ENCODE results near the gene CIAO1. TPM values are rescaled to one million over a fixed set of nuclear protein-coding genes. Genes with fewer than 3 reads are reported as not detected.
"Not testable (repeated sequence)": the region's sequence is repeated elsewhere in the genome, so short reads cannot be mapped to it uniquely, and the experiment has no call there.

CIAO1 gene
- total RNA-seq, 1 experiment from 2014 or later: 120 TPM

DNA sequence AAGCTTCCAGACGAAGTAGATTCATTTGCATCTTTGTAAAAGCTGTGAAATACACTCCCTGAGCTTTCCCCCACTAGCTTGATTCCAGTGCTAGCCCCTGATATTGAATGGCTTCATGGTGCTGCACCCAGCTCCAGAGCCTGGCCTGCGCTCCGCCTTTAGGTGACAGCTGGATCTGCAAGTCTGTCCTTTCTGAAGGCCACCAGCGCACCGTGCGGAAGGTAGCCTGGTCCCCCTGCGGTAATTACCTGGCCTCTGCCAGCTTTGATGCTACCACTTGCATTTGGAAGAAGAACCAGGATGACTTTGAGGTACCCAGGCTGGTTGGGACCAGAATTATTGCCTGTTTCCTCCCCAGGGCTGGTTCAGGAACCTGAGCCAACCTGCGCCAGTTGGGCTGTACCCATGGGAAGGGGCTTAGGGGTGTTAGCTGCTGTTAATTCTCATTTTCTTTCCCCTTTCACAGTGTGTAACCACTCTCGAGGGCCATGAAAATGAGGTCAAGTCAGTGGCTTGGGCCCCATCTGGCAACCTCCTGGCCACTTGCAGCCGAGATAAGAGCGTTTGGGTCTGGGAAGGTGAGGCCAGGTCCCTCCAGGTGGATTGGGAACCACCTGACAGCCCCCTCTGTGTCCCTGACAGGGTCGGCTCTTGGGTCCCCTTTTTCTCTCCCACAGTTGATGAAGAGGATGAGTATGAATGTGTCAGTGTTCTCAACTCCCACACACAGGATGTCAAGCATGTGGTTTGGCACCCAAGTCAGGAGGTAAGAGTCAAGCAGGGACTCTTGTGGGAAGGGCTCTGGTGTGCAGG lies 1.3 kb downstream of the CIAO1 start:
- DNase-seq (ENCODE audit: low spot score): no peak

GRCh38 chr2:96271995-96272394 lies 6.0 kb downstream of the CIAO1 start:
- no peak for DNase-seq (ENCODE audit: low spot score)
- in situ Hi-C loops (cut with HindIII; ENCODE audit: low sequenced_read_pairs): no loop called here

More for the DNA sequence above, 1.3 kb downstream of the CIAO1 start:
- in situ Hi-C loops (cut with HindIII; ENCODE audit: low sequenced_read_pairs): no loop called here

- DNase-seq (ENCODE audit: low spot score): no peak
- in situ Hi-C loops (cut with HindIII; ENCODE audit: low sequenced_read_pairs): no loop called here
Observed at GRCh38 chr2:96273763-96274162, 7.7 kb downstream of the CIAO1 start.

DNA sequence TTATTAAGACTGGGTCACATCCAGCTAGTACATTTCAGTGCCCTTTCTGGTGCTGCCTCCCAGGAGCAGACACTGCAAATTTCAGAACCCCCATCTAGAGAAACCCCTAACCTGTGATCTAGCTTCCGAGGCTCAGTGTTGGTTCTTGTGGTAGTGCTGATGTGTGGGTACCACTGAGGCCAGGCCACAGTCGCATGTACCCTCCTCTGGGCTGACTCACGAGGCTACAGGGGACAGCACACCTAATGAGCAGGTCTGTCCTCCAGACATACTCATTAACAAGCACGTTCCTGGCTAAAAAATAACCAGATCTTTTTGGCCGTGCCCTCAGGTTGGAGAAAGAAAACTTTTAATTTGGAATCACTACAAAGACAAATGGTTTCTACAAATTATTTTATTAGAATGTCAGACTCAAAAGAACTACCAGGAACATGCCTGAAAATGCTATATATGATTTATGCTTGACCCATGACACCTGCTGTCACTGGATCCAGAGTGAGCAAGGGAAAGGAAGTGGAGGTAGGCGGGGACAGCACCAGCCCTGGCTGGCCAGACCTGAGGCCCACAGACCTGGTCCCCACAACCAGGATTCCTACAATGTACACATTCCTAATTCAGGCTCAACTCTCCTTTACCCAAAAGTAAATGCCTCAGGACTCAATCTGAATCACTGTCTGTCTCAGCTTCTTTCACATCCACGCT lies 8.5 kb downstream of the CIAO1 start:
- DNase-seq (ENCODE audit: low spot score): no peak
- in situ Hi-C loops (cut with HindIII; ENCODE audit: low sequenced_read_pairs): no loop called here

GRCh38 chr2:96276787-96277499 lies 10.9 kb downstream of the CIAO1 start:
- DNase-seq (ENCODE audit: low spot score): no peak
- in situ Hi-C loops (cut with HindIII; ENCODE audit: low sequenced_read_pairs): no loop called here

GRCh38 chr2:96287273-96287856 lies 21.3 kb downstream of the CIAO1 start:
- in situ Hi-C loops (cut with HindIII; ENCODE audit: low sequenced_read_pairs): no loop called here
- DNase-seq (ENCODE audit: low spot score): no peak

GRCh38 chr2:96291751-96292150 lies 25.7 kb downstream of the CIAO1 start:
- in situ Hi-C loops (cut with HindIII; ENCODE audit: low sequenced_read_pairs): no loop called here
- no peak for DNase-seq (ENCODE audit: low spot score)

- in situ Hi-C loops (cut with HindIII; ENCODE audit: low sequenced_read_pairs): not testable (repeated sequence)
Observed at GRCh38 chr2:96294271-96294670, 28.2 kb downstream of the CIAO1 start.

DNA sequence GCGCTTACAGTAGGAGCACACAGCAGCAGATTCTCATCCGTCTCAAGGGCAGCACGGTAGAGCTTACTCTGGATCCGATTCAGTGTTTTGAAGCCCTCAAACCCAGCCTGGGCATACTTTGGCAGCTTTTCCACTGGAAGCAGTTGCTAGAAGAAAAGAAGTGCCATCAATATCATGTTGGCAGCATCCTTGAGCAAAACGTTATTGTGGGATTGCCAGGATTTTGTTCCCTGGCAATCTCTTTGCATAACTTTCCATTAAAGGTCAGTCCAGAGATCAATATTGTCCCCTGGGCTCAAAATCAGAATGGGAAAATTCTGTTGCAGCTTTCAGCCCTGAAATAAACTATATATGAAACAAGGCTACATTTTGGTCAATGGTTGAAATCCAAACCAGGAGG lies 30.9 kb downstream of the CIAO1 start:
- no peak for DNase-seq (ENCODE audit: low spot score)
- in situ Hi-C loops (cut with HindIII; ENCODE audit: low sequenced_read_pairs): no loop called here

More at GRCh38 chr2:96294271-96294670, 28.2 kb downstream of the CIAO1 start:
- not testable (repeated sequence) for DNase-seq (ENCODE audit: low spot score)

GRCh38 chr2:96301865-96302264 lies 35.8 kb downstream of the CIAO1 start:
- in situ Hi-C loops (cut with HindIII; ENCODE audit: low sequenced_read_pairs): no loop called here
- peak; percentile 20 for DNase-seq (ENCODE audit: low spot score)

GRCh38 chr2:96304606-96305005 lies 38.6 kb downstream of the CIAO1 start:
- DNase-seq (ENCODE audit: low spot score): no peak
- in situ Hi-C loops (cut with HindIII; ENCODE audit: low sequenced_read_pairs): no loop called here

GRCh38 chr2:96305091-96305978 lies 39.3 kb downstream of the CIAO1 start, which contains the start of gene SNRNP200:
TSS of gene SNRNP200 (minus strand) at chr2:96305546. CDS start at chr2:96305437, 109 bp downstream.
- in situ Hi-C loops (cut with HindIII; ENCODE audit: low sequenced_read_pairs): no loop called here
- DNase-seq (ENCODE audit: low spot score): peak; percentile 91

DNA sequence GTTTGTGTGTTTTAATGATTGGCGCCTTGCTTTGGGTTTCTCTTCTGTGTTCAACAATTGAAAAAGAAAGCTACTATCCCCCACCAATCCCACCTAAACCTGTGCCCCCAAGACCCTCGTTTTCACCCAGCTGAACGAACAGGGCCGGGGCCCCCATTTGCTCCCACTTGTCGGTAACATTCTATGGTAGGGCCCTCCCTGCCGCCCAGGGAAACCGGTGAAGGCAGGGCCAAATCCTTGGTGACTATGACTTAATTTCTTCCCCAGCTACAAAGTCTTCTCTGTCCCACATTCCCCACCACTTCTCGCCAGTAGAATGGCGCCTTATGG lies 39.9 kb downstream of the CIAO1 start:
- in situ Hi-C loops (cut with HindIII; ENCODE audit: low sequenced_read_pairs): no loop called here
- DNase-seq (ENCODE audit: low spot score): no peak

DNA sequence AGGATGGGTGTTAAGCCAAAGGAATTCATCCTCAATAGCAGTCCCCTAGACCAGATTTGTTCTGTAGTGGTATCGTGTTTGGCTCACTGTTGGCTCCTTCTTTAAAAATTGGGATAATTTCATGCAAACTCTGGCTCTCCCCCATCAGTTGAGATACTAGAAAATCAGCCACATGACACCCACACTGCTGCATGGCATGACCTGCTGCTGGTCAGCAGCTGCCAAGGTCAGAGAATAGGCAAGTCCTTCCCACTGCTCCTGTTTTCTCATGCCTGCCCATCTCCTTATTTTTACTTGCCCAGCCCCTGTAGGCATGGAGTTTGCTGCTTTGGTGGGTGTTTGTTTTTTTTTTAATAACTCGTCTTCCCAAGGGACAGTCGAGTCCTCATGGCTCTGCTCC lies 40.3 kb downstream of the CIAO1 start:
- DNase-seq (ENCODE audit: low spot score): no peak
- in situ Hi-C loops (cut with HindIII; ENCODE audit: low sequenced_read_pairs): no loop called here

- in situ Hi-C loops (cut with HindIII; ENCODE audit: low sequenced_read_pairs): no loop called here
- DNase-seq (ENCODE audit: low spot score): no peak
Observed at GRCh38 chr2:96308248-96308647, 42.2 kb downstream of the CIAO1 start.

DNA sequence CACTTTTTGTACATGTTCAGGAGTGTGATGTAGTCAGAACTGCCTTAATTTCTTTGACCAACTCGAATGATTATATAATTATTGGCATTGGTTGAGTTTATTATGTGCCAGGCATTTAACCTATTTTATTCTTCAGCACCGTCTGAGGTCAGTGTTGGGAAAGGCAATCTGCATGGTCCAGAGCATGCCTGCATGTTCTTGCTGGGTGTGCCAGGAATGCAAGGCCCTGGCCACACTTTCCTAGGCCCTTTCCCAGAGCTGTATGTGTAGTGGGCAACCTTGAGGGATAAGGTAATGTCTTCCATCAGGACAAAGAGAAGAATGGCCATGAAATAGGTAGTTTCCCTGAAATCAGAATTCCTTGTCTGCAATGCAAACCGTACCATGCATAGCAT lies 49.0 kb downstream of the CIAO1 start:
- DNase-seq (ENCODE audit: low spot score): no peak
- in situ Hi-C loops (cut with HindIII; ENCODE audit: low sequenced_read_pairs): no loop called here

DNA sequence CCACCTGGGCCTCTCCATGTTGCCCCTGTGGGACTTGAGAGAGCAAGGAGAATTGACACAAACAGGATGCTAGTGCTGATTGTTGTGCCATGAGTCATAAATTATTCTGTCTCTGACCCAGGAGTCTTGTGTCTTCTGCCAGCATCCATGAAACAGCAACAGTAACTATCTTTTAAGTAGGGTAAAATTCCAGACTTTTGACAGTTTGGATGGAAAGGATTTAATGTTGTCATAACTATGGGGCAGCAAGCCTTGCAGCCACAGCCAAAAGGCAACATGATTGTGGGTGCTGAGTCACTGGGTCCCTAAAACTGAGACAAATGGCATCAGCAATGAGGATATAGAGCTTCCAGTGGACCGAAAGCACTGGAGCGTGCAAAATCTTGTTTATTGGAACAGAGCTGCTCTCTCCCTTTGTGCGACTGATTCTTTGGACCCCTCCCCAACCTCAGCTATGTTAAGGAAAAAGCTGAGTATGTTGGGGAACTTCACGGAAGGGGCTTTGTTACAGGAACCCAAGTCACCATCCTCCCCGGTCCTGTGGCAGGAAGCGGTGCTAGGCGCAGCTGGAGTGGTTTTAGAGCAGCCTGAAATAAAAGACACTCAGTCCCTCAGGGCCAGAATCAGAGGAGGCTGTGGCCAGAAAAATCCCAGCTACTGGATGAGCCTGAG lies 49.5 kb downstream of the CIAO1 start:
- in situ Hi-C loops (cut with HindIII; ENCODE audit: low sequenced_read_pairs): no loop called here
- no peak for DNase-seq (ENCODE audit: low spot score)

- in situ Hi-C loops (cut with HindIII; ENCODE audit: low sequenced_read_pairs): no loop called here
- no peak for DNase-seq (ENCODE audit: low spot score)
Observed at GRCh38 chr2:96316999-96317398, 51.0 kb downstream of the CIAO1 start.
